ENCODE measurements around the gene CCDC146. TPM values are rescaled to one million over a fixed set of nuclear protein-coding genes. Genes with fewer than 3 reads are reported as not detected.

CCDC146 gene
- total and polyA plus RNA-seq, 10 of the 15 experiments (the other 5 are each of a cell fraction or from before 2014, with no cell fraction given), result 0.28 to 5.3 (median 1.3) TPM

GRCh38 chr7:77182261-77182660, 59.8 kb downstream of the CCDC146 start:
- RAD21 ChIA-PET (ENCODE audit: unreplicated experiment), result no interaction called here
- POLR2A ChIA-PET, result no interaction called here
- CTCF ChIA-PET, result no interaction called here
- no peaks in the 10 kb centered on the region for H3K36me3 ChIP-seq (ENCODE audit: control insufficient read depth in 2 of 2, insufficient read depth in 2 of 2, low read length in 1 of 2)
- no peaks in the 10 kb centered on the region for H4K20me1 ChIP-seq (ENCODE audit: control insufficient read depth, insufficient read depth)
- H3K4me3 ChIP-seq, result no peak overlapping the region
- no peak for TF ChIP-seq ZNF592 (IDR thresholded peaks at IDR 0.05)
- no peak for TF ChIP-seq CUX1 (IDR thresholded peaks at IDR 0.05; ENCODE audit: insufficient replicate concordance, low read depth, low read length)
- TF ChIP-seq POLR2AphosphoS5 (IDR thresholded peaks at IDR 0.05; ENCODE audit: low read length), result no peak
- no peak for TF ChIP-seq SUZ12 (IDR thresholded peaks at IDR 0.05; ENCODE audit: unreplicated experiment)
- TF ChIP-seq EZH2 (IDR thresholded peaks at IDR 0.05; ENCODE audit: borderline replicate concordance, control insufficient read depth, low read depth, low read length), result no peak
- TF ChIP-seq KDM1A (IDR thresholded peaks at IDR 0.05; ENCODE audit: borderline replicate concordance), result no peak
- TF ChIP-seq TCF12 (IDR thresholded peaks at IDR 0.05; ENCODE audit: low read depth, low read length), result no peak
- SMC1A ChIA-PET (ENCODE audit: uncharacterized antibody, unreplicated experiment), result interaction anchor here (1.2 kb wide), 1 partner anchor 10 kb away, joined by 3 read pairs; no protein-coding TSS in a partner anchor
- FAIRE-seq (no peak), ATAC-seq (no peak), DNase-seq (ENCODE audit: low read depth, low spot score) (no peak)
- no peaks in the 10 kb centered on the region for H3K27me3 ChIP-seq (replicated peaks in 1 of 2; ENCODE audit: control insufficient read depth in 2 of 2, insufficient read depth in 2 of 2, low read length in 1 of 2)
- 83% methylated on average over 1 of the region's 1 CpG for WGBS (ENCODE audit: insufficient coverage, insufficient replicate concordance, low lambda C conversion rate, missing lambda C conversion rate)
- no peak overlapping the region for H2AFZ ChIP-seq (ENCODE audit: control insufficient read depth, low read depth, low read length)
- intact Hi-C loops (cut with micrococcal nuclease; ENCODE audit: unreplicated experiment), result no loop called here
- H3K9me3 ChIP-seq (replicated peaks; ENCODE audit: control insufficient read depth, insufficient read depth, low read length), result no peaks in the 10 kb centered on the region
- H3K27ac ChIP-seq (ENCODE audit: control insufficient read depth, insufficient read depth), result no peak overlapping the region
- no peak overlapping the region for H3K4me2 ChIP-seq (ENCODE audit: control insufficient read depth, insufficient read depth)
- no peaks in the 10 kb centered on the region for H3K79me2 ChIP-seq (ENCODE audit: control insufficient read depth, insufficient read depth, low read length)
- no TSS peak for BruUV-seq (replicated peaks)
- in situ Hi-C loops (cut with MboI), result no loop called here
- no peaks in the 10 kb centered on the region for H3K4me1 ChIP-seq (ENCODE audit: control insufficient read depth, insufficient read depth, low read length)
- no peak overlapping the region for H3K9ac ChIP-seq (ENCODE audit: control insufficient read depth, insufficient read depth, low read length)

All from GM12878 (cell line).